Type B pancreatic cell (in vitro differentiated cells): ENCODE measurements around the gene ZNF135. TPM values are rescaled to one million over a fixed set of nuclear protein-coding genes. Genes with fewer than 3 reads are reported as not detected.

Source experiments
- DNase-seq: peaks from one replicate; pipeline ENCODE4 v3.0.0; 2021; ENCODE audit warnings: mixed read lengths; ENCODE audit not compliant: unreplicated experiment; ENCODE audit errors: extremely low spot score
- H3K27ac Mint-ChIP-seq: 2 replicates; pipeline ENCODE4 v1.8.0; 2021; ENCODE audit warnings: mild to moderate bottlenecking, mixed read lengths
- H3K27me3 Mint-ChIP-seq: 2 replicates; pipeline ENCODE4 v1.8.0; 2021; ENCODE audit warnings: mixed read lengths
- H3K36me3 Mint-ChIP-seq: 2 replicates; pipeline ENCODE4 v1.8.0; 2021; ENCODE audit warnings: mixed read lengths
- H3K4me1 Mint-ChIP-seq: one replicate; pipeline ENCODE4 v1.8.0; 2021; ENCODE audit warnings: mixed read lengths; ENCODE audit not compliant: unreplicated experiment
- H3K4me3 Mint-ChIP-seq: 2 replicates; pipeline ENCODE4 v1.8.0; 2021; ENCODE audit warnings: mild to moderate bottlenecking, mixed read lengths
- H3K9me3 Mint-ChIP-seq: 2 replicates; pipeline ENCODE4 v1.8.0; 2021; ENCODE audit warnings: mixed read lengths
- total RNA-seq: library from RNA; stranded (reverse); gene quantifications from 2 replicates; pipeline ENCODE4 v1.2.1, GENCODE V29; 2021; ENCODE audit warnings: low replicate concordance
- TF ChIP-seq, protein P1 (sequence below): fragments of 200-600 bp; sonication (generic); conservative IDR thresholded peaks from 2 replicates; pipeline ENCODE4 v1.5.0; 2021; ENCODE audit warnings: antibody characterized with exemption, mild to moderate bottlenecking

ZNF135 gene
- total RNA-seq, 1 donor from 2014 or later: 12.0 TPM

DNA sequence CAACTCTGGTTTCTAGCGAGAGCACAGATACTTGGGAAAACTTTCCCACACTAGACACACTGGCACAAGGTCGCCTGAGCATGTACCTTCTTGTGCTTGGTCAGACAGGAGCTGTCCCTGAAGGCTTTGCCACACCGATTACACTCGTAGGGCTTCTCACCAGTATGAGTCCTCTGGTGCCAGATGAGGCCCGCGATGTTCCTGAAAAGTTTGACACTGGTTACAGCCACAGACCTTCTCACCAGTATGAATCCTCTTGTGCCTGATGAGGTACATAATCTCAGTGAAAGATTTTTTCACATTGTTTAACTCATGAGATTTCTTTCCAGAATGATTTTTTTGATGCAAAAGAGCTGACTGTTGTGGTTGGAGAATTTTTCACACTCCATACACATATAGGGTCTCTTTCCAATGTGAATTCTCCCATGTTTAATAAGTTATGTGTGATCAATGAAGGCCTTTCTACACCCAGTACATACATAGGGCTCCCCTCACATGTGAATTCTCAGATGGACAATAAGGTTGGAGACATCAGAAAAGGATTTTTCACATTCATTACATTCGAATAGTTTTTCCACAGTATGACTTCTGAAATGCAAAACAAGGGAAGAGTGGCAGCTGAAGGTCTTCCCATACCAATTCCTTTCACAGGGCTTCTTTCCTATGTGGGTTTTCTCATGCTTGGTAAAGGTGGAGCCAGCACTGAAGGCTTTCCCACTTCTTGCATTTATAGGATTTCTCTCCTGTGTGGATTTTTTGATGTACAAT lies 48.9 kb downstream of the ZNF135 start:
- Mint-ChIP-seq H3K36me3 (peaks cover 12% of the 10 kb centered on the region), H3K27ac (no peak overlapping the region), H3K9me3 (peaks cover 12% of the 10 kb centered on the region), H3K4me1 (no peaks in the 10 kb centered on the region), H3K27me3 (no peaks in the 10 kb centered on the region), H3K4me3 (no peak overlapping the region)
- TF ChIP-seq, protein P1, sequence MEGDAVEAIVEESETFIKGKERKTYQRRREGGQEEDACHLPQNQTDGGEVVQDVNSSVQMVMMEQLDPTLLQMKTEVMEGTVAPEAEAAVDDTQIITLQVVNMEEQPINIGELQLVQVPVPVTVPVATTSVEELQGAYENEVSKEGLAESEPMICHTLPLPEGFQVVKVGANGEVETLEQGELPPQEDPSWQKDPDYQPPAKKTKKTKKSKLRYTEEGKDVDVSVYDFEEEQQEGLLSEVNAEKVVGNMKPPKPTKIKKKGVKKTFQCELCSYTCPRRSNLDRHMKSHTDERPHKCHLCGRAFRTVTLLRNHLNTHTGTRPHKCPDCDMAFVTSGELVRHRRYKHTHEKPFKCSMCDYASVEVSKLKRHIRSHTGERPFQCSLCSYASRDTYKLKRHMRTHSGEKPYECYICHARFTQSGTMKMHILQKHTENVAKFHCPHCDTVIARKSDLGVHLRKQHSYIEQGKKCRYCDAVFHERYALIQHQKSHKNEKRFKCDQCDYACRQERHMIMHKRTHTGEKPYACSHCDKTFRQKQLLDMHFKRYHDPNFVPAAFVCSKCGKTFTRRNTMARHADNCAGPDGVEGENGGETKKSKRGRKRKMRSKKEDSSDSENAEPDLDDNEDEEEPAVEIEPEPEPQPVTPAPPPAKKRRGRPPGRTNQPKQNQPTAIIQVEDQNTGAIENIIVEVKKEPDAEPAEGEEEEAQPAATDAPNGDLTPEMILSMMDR: no peak
- no peak for DNase-seq

DNA sequence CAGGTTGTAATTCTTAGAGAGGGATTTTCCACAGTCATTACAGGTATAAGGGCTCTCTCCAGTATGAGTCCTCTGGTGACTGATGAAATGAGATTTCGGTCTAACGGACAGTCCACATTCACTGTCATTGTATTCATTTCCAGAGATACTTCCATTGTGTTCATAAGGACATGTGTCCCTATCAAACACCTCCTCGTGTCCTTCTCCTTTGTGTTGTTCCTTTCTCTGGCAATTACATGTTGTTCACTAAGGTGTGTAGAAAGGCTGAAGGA lies 49.4 kb downstream of the ZNF135 start:
- Mint-ChIP-seq H3K36me3 (peaks cover 9% of the 10 kb centered on the region), H3K4me1 (no peaks in the 10 kb centered on the region), H3K9me3 (peaks cover 10% of the 10 kb centered on the region), H3K4me3 (no peak overlapping the region), H3K27me3 (no peaks in the 10 kb centered on the region), H3K27ac (no peak overlapping the region)
- TF ChIP-seq, protein P1: no peak
- DNase-seq: no peak

- Mint-ChIP-seq H3K4me1 (no peaks in the 10 kb centered on the region), H3K27me3 (no peaks in the 10 kb centered on the region), H3K27ac (no peak overlapping the region), H3K4me3 (no peak overlapping the region), H3K9me3 (peaks cover 34% of the 10 kb centered on the region), H3K36me3 (no peaks in the 10 kb centered on the region)
- DNase-seq: no peak
- TF ChIP-seq, protein P1: no peak
Measured at GRCh38 chr19:58117841-58118575, 58.9 kb downstream of the ZNF135 start.

DNA sequence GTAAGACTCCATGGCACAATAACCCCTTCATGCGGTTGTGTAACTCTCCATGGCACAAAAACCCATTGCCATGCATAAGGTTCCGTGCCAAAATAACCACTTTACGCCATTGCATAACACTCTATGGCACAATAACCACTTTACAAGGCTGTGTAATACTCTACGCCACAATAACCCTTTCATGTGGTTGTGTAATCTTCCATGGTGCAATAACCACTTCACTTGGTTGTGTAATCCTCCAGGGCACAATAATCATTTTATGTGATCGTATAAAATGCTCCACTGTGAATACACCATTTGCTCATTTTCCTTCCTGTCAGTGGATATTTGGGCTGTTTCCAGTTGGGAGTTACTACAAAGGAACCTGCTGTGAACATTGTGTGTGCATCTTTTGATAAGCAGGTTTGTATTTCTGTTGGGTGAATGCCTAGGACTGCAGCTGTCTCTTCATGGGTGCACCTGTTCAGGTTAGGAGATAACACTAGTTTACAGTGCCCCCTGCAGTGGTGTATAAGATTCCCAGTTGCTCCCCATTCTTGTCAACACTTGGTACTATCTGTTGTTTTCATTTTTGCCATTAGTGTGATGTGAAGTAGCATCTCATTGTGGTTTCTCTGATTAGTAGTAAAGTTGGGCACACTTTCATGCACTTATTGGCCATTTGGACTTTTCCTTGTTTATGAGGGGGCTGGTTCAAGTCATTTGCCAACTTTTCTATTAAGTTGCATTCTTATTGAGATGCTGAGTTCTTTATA lies 60.1 kb downstream of the ZNF135 start:
- no peak for DNase-seq
- TF ChIP-seq, protein P1: no peak
- Mint-ChIP-seq H3K27me3 (no peaks in the 10 kb centered on the region), H3K9me3 (peaks cover 38% of the 10 kb centered on the region), H3K27ac (no peak overlapping the region), H3K36me3 (peaks cover 4% of the 10 kb centered on the region), H3K4me3 (no peak overlapping the region), H3K4me1 (no peaks in the 10 kb centered on the region)

Other genes with a start within 250 kb of the ZNF135 start
- gene ZNF552, start 244.4 kb upstream of the ZNF135 start, total RNA-seq: 19.0 and 30.4 TPM in 2 replicates
- gene ZNF587B, start 229.0 kb upstream of the ZNF135 start, total RNA-seq: 20.9 and 25.5 TPM in 2 replicates
- 48.2 and 61.3 TPM in 2 replicates for gene ZNF587, start 209.4 kb upstream of the ZNF135 start, total RNA-seq
- gene ZNF814, start 170.2 kb upstream of the ZNF135 start, total RNA-seq: 28.2 and 38.3 TPM in 2 replicates
- 20.8 and 26.8 TPM in 2 replicates for gene ZNF417, start 142.7 kb upstream of the ZNF135 start, total RNA-seq
- 14.3 and 24.6 TPM in 2 replicates for gene ZNF418, start 123.9 kb upstream of the ZNF135 start, total RNA-seq
- gene ZNF256, start 111.6 kb upstream of the ZNF135 start, total RNA-seq: 10.2 and 10.4 TPM in 2 replicates
- 1.0 and 2.5 TPM in 2 replicates for gene C19orf18, start 84.7 kb upstream of the ZNF135 start, total RNA-seq
- gene ZNF606, start 56.5 kb upstream of the ZNF135 start, total RNA-seq: 28.1 and 39.1 TPM in 2 replicates
- 0.95 and 1.9 TPM in 2 replicates for gene ZSCAN1, start 25.3 kb upstream of the ZNF135 start, total RNA-seq
- gene ZSCAN18, start 38.9 kb downstream of the ZNF135 start, total RNA-seq: 59.0 and 82.4 TPM in 2 replicates
- gene ZNF329, start 91.5 kb downstream of the ZNF135 start, total RNA-seq: 12.5 and 14.5 TPM in 2 replicates
- 27.2 and 34.1 TPM in 2 replicates for gene ZNF274, start 123.8 kb downstream of the ZNF135 start, total RNA-seq
- gene ZNF544, start 169.6 kb downstream of the ZNF135 start, total RNA-seq: 52.0 and 52.5 TPM in 2 replicates
- 10.8 and 16.4 TPM in 2 replicates for gene ZNF8, start 219.7 kb downstream of the ZNF135 start, total RNA-seq
- gene ERVK3-1, start 246.1 kb downstream of the ZNF135 start, total RNA-seq: 35.2 and 36.8 TPM in 2 replicates